ENCODE results near the gene ELFN1.
A peak's percentile ranks its signal among the peaks of the same experiment; 100 is the strongest.

ELFN1 gene

GRCh38 chr7:1745018-1745532 is 75.0 kb downstream of the ELFN1 start:
- no peak for DNase-seq

- no peak for DNase-seq
Measured at GRCh38 chr7:1745576-1746490, 75.8 kb downstream of the ELFN1 start.

DNA sequence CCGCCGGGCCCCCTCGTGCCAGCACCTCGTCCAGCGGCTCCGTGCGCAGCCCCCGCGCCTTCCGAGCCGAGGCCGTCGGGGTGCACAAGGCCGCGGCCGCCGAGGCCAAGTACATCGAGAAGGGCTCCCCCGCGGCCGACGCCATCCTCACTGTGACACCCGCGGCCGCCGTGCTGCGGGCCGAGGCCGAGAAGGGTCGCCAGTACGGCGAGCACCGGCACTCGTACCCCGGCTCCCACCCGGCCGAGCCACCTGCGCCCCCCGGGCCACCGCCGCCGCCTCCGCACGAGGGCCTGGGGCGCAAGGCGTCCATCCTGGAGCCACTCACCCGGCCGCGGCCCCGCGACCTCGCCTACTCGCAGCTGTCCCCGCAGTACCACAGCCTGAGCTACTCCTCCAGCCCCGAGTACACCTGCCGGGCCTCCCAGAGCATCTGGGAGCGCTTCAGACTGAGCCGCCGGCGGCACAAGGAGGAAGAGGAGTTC is 76.5 kb downstream of the ELFN1 start:
- DNase-seq = no peak

DNA sequence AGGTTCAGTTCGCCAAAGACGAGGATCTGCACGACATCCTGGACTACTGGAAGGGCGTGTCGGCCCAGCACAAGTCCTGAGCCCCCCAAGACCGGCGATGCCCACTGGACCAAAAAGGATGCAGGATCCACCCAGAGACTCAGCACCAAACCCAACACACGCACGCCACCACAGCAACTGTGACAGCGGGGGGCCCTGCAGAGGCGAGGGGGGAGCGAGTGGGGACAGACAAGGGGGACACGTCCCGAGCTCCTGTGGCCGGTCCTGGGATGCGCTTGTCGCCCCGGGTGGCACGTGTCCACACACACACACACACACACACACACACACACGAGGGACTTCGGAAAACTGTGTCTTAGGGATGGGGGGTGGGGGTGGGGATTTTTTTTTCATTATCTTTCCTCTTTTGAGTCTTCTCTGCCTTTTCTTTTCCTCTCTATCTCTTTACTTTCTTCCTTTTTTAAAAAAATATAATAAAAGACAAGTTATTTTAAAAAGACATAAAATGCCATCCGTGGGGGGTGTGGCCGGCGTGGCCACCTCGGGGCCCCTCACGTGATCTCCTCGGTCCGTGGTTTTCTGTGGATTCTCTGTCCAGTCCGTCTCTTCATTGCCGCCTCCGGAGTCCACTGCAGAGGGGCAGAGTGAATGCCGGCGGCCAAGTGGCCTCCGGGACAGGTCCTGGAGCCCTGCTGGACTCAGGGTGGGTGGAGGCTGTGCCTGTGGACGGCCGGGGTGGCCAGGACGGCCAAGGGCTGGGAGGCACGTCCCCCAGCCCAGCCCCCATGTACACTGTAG is 77.1 kb downstream of the ELFN1 start:
- no peak for DNase-seq

GRCh38 chr7:1748076-1748838 is 78.2 kb downstream of the ELFN1 start:
- no peak for DNase-seq

DNA sequence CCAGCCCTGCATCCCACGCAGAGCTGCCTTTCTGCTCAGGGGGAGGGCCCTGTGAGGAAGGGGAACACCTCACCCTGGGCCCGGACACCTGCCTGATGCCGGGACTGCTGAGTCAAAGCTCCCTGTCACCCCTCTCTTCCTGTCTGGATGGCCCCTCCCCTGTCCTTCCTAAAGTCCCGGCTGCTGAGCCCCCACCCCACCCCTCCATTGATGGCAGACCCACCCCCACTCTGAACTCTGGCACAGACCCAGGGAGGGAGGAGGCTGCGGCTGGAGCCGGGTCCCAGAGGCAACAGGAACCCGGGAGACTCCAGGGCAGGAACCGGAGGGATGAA is 78.7 kb downstream of the ELFN1 start:
- no peak for DNase-seq

DNA sequence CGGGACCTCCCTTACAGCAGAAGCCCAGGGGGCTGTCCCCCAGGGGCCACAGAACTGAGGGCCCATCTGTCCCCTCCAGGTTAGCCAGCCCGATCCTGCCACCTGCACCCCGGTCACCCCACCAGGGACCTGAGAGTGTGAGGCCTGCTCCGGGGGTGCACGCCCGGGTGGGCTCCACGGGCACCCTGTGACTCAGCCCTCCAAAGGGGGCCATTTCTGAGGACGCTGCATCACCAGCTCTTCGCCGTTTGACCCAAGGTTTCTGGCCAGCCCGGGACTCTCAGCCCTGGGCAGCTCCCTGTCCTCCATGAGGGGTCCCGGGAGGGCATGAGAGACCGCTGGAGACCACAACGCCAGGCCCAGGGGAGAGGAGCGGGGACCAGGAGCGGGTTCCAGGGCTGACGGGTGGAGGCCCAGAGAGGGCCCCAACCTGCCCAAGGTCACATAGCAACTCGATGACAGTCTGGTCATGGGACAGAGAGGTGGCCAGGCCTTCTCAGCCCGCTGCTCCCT is 79.3 kb downstream of the ELFN1 start:
- DNase-seq = no peak

DNA sequence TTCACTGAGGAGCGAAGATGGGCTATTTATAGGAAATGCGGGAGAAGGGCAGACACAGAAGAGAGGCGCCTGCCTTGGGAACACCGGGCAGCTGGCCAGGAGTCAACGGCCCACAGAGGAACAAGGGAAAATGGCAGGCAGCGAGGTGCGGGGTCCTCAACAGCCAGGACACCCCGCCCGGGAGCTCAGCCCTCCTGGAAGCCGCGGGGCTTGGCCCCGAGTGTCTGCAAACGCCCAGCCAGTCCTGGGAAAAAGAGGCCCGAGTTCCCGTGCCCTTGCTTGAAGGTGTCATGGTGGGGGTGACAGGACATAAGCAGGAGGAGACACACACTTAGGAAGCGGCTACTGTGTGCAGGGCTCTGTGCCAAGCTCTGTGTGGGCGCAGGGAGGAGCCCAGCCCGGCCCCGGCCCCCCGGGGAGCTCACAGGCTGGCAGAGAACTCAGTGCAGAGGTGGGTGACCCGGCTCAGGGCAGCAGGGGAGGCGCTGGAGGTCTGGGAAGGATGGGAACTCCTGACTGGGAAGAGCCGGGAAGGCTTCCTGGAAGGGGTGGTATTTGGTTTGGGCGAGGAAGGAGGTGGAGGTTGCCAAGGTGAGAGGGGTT is 79.9 kb downstream of the ELFN1 start:
- no peak for DNase-seq

DNA sequence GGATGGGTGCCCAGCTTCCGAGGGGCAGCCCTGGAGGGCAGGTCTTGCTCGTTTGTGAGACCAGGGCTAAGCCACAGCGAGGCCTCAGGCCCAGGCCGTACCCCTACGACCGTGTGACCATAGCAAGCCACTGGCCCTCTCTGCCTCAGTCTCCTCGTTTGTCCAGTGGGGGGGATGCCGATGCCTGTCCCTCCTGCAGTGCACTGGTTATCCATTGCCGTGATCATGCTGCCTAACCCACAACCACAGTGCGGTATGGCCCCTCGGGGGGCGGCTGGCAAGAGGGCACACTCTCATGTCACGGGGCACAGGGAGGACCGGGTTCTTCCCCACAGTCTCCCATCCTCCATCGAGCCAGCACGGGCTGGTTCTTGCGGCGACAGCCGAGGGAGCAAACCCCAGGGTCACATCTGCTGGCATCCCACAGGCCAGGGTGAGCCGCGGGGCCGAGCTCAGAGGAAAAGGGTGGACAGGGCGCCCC is 80.5 kb downstream of the ELFN1 start:
- DNase-seq = no peak

- DNase-seq = no peak
Measured at GRCh38 chr7:1752111-1752510, 82.0 kb downstream of the ELFN1 start.

DNA sequence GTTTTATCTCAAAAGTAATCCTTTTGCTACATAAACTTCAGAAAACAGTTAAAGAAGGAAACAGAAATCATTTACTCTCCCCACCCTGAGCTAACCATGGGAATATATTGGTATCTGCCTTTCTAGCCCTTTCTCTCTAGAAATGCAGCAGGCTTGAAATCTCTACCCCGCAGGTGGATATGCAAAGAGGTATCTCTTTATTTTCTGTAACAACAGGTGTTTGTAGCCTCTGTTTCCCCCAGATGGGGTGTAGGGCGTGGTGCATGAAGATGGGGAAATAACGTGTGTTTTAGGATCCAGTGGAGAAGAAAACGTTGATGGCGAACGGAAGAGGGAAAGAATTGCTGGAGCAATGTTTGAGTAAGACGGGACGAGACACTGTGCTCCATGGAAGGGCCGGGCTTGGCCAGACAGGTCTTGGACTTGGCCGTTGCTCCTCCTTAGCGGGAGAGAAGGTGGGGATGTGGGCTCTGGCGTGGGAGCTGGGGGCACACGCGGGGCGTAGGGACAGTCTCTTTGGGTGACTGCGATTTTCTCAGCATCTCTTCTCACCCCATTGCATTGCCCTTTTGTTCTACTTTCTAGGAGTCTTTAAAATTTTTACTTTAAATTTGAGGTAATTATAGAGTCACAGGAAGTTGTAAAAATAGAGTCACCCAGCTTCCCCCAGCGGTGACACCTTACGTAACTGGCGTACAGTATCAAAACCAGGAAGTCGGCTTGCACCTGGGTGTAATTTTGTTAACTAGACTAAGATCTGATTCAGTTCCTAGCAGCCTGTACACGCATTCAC is 82.9 kb downstream of the ELFN1 start:
- no peak for DNase-seq

DNA sequence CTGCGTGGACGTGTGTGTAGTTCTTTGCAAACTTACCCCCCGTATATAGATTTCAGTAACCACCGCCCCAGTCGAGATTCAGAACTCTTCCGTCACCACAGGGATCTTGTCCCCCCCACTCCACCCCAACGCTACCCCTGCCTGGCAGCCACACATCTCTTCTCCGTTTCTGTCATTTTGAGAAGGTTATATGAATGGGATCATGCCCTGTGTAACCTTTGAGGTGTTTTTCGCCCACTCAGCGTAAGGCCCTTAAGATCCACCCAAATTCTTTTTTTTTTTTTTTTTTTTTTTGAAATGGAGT is 83.4 kb downstream of the ELFN1 start:
- no peak for DNase-seq

DNA sequence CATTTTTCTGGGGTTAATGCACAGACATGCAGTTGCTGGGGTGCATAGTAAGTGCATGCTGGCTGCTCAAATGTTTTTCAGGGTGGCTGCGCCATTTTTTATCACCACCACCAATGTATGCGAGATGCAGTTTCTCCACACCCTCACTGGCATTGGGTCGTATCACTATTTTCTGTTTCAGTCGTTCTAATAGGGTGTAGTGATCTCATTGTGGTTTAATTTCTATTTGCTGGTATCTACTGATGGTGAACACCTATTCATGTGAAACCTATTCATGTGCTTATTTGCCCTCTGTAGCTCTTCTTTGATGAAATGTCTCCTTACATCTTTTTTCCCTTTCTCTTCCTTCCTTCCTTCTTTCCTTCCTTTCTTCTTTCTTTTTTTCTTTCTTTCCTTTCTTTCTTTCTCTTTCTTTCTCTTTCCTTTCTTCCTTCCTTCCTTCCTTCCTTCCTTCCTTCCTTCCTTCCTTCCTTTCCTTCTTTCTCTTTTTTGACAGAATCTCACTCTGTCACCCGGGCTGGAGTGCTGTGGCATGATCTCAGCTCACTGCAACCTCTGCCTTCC is 84.3 kb downstream of the ELFN1 start:
- DNase-seq = no peak

- DNase-seq = no peak
Measured at GRCh38 chr7:1755783-1756625, 85.9 kb downstream of the ELFN1 start.

DNA sequence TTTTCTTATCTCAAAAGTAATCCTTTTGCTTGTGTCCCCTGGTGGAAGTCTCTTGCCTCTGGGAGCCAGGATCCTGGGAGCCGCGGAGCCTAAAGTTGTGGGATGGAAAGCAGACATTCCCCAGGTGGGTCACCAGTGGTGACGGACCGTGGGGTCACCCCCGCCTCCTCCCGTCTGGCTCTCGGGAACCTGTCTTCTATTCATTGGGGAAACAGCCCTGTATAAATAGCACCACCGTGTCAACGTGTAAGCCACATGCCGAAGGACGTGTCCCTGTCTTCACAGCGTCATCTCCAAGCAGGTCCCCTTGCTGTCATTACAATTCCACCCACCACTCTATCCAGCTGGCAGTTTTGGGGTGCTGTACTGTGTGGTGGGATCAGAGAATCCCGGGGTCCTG is 87.5 kb downstream of the ELFN1 start:
- DNase-seq = no peak

- DNase-seq = peak in 1 of 2 experiments; percentile 56
Measured at GRCh38 chr7:1758028-1758858, 88.2 kb downstream of the ELFN1 start.

DNA sequence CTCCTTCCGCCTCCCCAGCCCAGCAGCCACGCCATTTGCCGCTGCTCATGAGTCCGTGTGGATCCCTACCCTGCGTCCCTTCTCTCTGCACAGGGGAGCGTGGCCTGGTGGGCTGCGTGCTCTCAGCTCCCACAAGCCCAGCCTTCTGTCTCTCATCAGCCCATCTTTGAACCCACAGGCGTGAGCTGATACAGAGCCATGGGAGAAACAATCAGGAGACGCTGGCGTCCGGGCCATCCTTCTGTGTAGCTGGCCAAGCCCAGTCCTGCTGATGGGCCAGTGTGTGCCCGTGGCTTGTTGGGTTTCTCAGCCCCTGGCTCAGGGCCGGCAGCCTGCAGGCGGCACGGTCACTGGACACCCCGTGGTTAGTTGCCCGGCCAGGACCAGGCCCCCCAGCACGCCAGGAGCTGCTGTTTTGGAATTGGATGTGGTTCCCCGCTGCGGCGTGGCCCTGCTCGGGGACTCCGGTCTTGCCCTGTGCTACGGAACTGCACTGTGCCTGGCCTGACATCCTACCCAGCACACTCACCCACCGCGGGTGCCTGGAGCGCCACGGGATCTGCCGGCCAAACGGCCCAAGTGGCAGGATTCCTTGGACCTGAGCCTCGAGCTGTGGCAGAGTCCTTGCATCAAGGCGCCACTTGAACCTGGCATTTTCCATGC is 88.9 kb downstream of the ELFN1 start:
- DNase-seq = no peak

- no peak for DNase-seq
Measured at GRCh38 chr7:1761097-1761496, 91.0 kb downstream of the ELFN1 start.

DNA sequence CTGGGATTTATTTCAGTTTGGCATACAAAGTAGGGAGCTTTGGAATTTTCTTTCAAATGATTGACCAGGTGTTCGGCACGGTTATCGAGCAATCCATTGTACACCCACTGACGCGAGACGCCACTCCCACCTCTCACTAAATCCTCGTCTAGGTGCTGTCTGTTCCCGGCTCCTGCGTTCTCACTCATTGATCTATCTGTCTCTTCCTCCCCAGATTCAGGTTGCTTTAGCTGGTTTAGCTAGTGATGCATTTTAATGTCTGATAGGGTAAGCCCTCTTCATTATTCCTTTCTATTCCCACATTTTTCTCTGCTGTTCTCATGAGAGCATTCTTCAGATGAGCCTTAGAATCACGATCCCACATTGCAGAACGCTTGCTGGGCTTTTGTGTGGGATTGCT is 91.7 kb downstream of the ELFN1 start:
- no peak for DNase-seq

Measured in NCI-H524 (cell line).